Measurements from ENCODE around the gene PRICKLE2.

GRCh38 chr3:64272271-64272670, 47.0 kb upstream of the PRICKLE2 start:
- TF ChIP-seq CTCF (IDR thresholded peaks at IDR 0.05; ENCODE audit: low read length) (no peak), EZH2 (IDR thresholded peaks at IDR 0.05; ENCODE audit: borderline replicate concordance, low read length) (no peak)
